GM19023 (cell line): Measurements from ENCODE around the gene NDUFS6.

Source experiments
- ATAC-seq: cut with Tn5 transposase; IDR thresholded peaks from one replicate; pipeline ENCODE4 v1.9.1; 2021; ENCODE audit warnings: mild to moderate bottlenecking, moderate library complexity; ENCODE audit not compliant: unreplicated experiment

Gene NDUFS6

GRCh38 chr5:1765141-1765879 lies 35.9 kb upstream of the NDUFS6 start:
- no peak for ATAC-seq

- no peak for ATAC-seq
Measured at GRCh38 chr5:1765880-1766235, 35.3 kb upstream of the NDUFS6 start.

- no peak for ATAC-seq
Measured at GRCh38 chr5:1767524-1768282, 33.5 kb upstream of the NDUFS6 start.

- ATAC-seq, result no peak
Measured at GRCh38 chr5:1768283-1769000, 32.8 kb upstream of the NDUFS6 start.

GRCh38 chr5:1769017-1769640 lies 32.1 kb upstream of the NDUFS6 start:
- ATAC-seq, result no peak

- no peak for ATAC-seq
Measured at GRCh38 chr5:1769752-1770442, 31.3 kb upstream of the NDUFS6 start.

GRCh38 chr5:1770443-1770802 lies 30.8 kb upstream of the NDUFS6 start:
- no peak for ATAC-seq

- no peak for ATAC-seq
Measured at GRCh38 chr5:1771149-1772065, 29.8 kb upstream of the NDUFS6 start.

GRCh38 chr5:1772634-1773033 lies 28.6 kb upstream of the NDUFS6 start:
- ATAC-seq, result no peak

- no peak for ATAC-seq
Measured at GRCh38 chr5:1776831-1777230, 24.4 kb upstream of the NDUFS6 start.

- ATAC-seq, result no peak
Measured at GRCh38 chr5:1777281-1778137, 23.7 kb upstream of the NDUFS6 start.

GRCh38 chr5:1778138-1779020 lies 22.8 kb upstream of the NDUFS6 start:
- no peak for ATAC-seq

- ATAC-seq, result no peak
Measured at GRCh38 chr5:1779021-1779680, 22.1 kb upstream of the NDUFS6 start.

GRCh38 chr5:1779782-1780613 lies 21.2 kb upstream of the NDUFS6 start:
- ATAC-seq, result no peak

- no peak for ATAC-seq
Measured at GRCh38 chr5:1780614-1780930, 20.6 kb upstream of the NDUFS6 start.

GRCh38 chr5:1781107-1781506 lies 20.1 kb upstream of the NDUFS6 start:
- ATAC-seq, result no peak
